ENCODE measurements around the gene CDA. TPM values are rescaled to one million over a fixed set of nuclear protein-coding genes. Genes with fewer than 3 reads are reported as not detected.

Gene CDA
- total and polyA plus RNA-seq, 9 of the 15 experiments (the other 6 are each of a cell fraction or from before 2014, with no cell fraction given) = not detected

GRCh38 chr1:20616847-20617487, 28.1 kb downstream of the CDA start (continued):
- TF ChIP-seq PHB2 (IDR thresholded peaks at IDR 0.05; ENCODE audit: low read depth) = no peak
- TF ChIP-seq GABPB1 (CRISPR knock-in tag; IDR thresholded peaks at IDR 0.05) = no peak
- no peak for TF ChIP-seq DLX4 (CRISPR knock-in tag; IDR thresholded peaks at IDR 0.05)
- no peak for TF ChIP-seq HIVEP1 (CRISPR knock-in tag; IDR thresholded peaks at IDR 0.05)
- TF ChIP-seq MTA3 (IDR thresholded peaks at IDR 0.05; ENCODE audit: borderline replicate concordance) = no peak
- no peak for TF ChIP-seq TEAD2 (tag; IDR thresholded peaks at IDR 0.05)
- TF ChIP-seq ZFP91 (CRISPR knock-in tag; IDR thresholded peaks at IDR 0.05) = no peak
- TF ChIP-seq, protein P1, sequence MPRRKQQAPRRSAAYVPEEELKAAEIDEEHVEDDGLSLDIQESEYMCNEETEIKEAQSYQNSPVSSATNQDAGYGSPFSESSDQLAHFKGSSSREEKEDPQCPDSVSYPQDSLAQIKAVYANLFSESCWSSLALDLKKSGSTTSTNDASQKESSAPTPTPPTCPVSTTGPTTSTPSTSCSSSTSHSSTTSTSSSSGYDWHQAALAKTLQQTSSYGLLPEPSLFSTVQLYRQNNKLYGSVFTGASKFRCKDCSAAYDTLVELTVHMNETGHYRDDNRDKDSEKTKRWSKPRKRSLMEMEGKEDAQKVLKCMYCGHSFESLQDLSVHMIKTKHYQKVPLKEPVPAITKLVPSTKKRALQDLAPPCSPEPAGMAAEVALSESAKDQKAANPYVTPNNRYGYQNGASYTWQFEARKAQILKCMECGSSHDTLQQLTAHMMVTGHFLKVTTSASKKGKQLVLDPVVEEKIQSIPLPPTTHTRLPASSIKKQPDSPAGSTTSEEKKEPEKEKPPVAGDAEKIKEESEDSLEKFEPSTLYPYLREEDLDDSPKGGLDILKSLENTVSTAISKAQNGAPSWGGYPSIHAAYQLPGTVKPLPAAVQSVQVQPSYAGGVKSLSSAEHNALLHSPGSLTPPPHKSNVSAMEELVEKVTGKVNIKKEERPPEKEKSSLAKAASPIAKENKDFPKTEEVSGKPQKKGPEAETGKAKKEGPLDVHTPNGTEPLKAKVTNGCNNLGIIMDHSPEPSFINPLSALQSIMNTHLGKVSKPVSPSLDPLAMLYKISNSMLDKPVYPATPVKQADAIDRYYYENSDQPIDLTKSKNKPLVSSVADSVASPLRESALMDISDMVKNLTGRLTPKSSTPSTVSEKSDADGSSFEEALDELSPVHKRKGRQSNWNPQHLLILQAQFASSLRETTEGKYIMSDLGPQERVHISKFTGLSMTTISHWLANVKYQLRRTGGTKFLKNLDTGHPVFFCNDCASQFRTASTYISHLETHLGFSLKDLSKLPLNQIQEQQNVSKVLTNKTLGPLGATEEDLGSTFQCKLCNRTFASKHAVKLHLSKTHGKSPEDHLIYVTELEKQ (CRISPR knock-in tag; IDR thresholded peaks at IDR 0.05) = no peak
- TF ChIP-seq ILF3 (IDR thresholded peaks at IDR 0.05; ENCODE audit: borderline replicate concordance) = no peak
- no peak for TF ChIP-seq ASH1L (IDR thresholded peaks at IDR 0.05; ENCODE audit: borderline replicate concordance, low read depth, partially characterized antibody)
- TF ChIP-seq MXD1 (CRISPR knock-in tag; IDR thresholded peaks at IDR 0.05; ENCODE audit: borderline replicate concordance, poor library complexity, severe bottlenecking) = no peak
- TF ChIP-seq RCOR1 (IDR thresholded peaks at IDR 0.05; ENCODE audit: borderline replicate concordance in 1 of 2, low read depth in 2 of 2, low read length in 2 of 2) = peak in 1 of 2 experiments; percentile 79; a peak in 1 of 4 replicates
- TF ChIP-seq NBN (IDR thresholded peaks at IDR 0.05; ENCODE audit: low read depth) = no peak
- TF ChIP-seq MTA1 (IDR thresholded peaks at IDR 0.05; ENCODE audit: borderline replicate concordance) = no peak
- TF ChIP-seq KDM1A (IDR thresholded peaks at IDR 0.05) = peak; percentile 82
- TF ChIP-seq CBX3 (IDR thresholded peaks at IDR 0.05; ENCODE audit: borderline replicate concordance in 1 of 2, low read length in 2 of 2) = 0 out of 3 replicates have a peak, but pooled peaks of 1 of the 2 experiments have one; percentile 15
- TF ChIP-seq FOXA1 (IDR thresholded peaks at IDR 0.05; ENCODE audit: borderline replicate concordance) = no peak
- no peak for TF ChIP-seq CREB3L1 (IDR thresholded peaks at IDR 0.05; ENCODE audit: borderline replicate concordance, low read depth)
- 0 out of 2 replicates have a peak, but pooled peaks have one; percentile 4 for TF ChIP-seq ZNF121 (CRISPR knock-in tag; conservative IDR thresholded peaks at IDR 0.05)
- no peak for TF ChIP-seq ZNF217 (CRISPR knock-in tag; IDR thresholded peaks at IDR 0.05)
- no peak for TF ChIP-seq RBM14 (IDR thresholded peaks at IDR 0.05; ENCODE audit: borderline replicate concordance, insufficient read depth, low read depth, low read length)
